PC-3 (cell line): ENCODE results near the gene KIF25.

Experiments
- EZH2 ChIP-seq: fragments of 300-600 bp; sonication (generic); IDR thresholded peaks from one replicate; pipeline ENCODE4 v1.6.1; 2017; ENCODE audit warnings: antibody characterized with exemption, mild to moderate bottlenecking, low read length; ENCODE audit not compliant: unreplicated experiment
- TF ChIP-seq, protein P1 (sequence below): fragments of 300-600 bp; sonication (generic); conservative IDR thresholded peaks from 2 replicates; pipeline ENCODE4 v1.5.1; 2017; ENCODE audit warnings: antibody characterized with exemption, low read depth, mild to moderate bottlenecking, low read length

DNA sequence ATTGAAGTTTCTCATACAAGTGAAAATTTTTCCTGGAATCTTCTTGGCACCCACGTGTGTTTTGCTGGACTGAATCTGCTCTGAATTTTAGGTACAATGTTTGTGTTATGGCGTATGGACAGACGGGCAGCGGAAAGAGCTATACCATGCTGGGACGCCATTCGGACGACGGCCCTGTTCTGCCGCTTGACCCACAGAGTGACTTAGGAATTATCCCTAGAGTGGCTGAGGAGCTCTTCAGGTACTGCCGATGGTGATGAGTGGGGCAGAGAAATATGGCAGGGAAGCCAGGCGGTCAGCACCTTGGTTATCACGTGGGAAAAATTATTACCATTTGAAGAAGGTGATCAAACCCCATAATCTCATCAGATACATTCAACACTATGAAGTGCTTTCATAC lies 36.3 kb downstream of the KIF25 start:
- TF ChIP-seq, protein P1, sequence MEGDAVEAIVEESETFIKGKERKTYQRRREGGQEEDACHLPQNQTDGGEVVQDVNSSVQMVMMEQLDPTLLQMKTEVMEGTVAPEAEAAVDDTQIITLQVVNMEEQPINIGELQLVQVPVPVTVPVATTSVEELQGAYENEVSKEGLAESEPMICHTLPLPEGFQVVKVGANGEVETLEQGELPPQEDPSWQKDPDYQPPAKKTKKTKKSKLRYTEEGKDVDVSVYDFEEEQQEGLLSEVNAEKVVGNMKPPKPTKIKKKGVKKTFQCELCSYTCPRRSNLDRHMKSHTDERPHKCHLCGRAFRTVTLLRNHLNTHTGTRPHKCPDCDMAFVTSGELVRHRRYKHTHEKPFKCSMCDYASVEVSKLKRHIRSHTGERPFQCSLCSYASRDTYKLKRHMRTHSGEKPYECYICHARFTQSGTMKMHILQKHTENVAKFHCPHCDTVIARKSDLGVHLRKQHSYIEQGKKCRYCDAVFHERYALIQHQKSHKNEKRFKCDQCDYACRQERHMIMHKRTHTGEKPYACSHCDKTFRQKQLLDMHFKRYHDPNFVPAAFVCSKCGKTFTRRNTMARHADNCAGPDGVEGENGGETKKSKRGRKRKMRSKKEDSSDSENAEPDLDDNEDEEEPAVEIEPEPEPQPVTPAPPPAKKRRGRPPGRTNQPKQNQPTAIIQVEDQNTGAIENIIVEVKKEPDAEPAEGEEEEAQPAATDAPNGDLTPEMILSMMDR: no peak
- TF ChIP-seq EZH2: no peak
